CD4-positive, alpha-beta T cell treated with Interleukin-15 for 4 hours (primary cell): ENCODE results near the gene SKIDA1.
A peak's percentile ranks its signal among the peaks of the same experiment; 100 is the strongest.

Experiments
- DNase-seq: peaks from one replicate; pipeline ENCODE4 v3.0.0-alpha.2; 2020; ENCODE audit warnings: low spot score

The SKIDA1 gene

GRCh38 chr10:21517134-21518031 is 8.1 kb downstream of the SKIDA1 start:
- no peak for DNase-seq

- DNase-seq = peak; percentile 38
Measured at GRCh38 chr10:21516242-21517131, 9.0 kb downstream of the SKIDA1 start.

- DNase-seq = no peak
Measured at GRCh38 chr10:21515361-21516241, 9.9 kb downstream of the SKIDA1 start.

GRCh38 chr10:21514818-21515351 is 10.6 kb downstream of the SKIDA1 start:
- no peak for DNase-seq

- no peak for DNase-seq
Measured at GRCh38 chr10:21514129-21514817, 11.2 kb downstream of the SKIDA1 start.

GRCh38 chr10:21513405-21513788 is 12.1 kb downstream of the SKIDA1 start:
- DNase-seq = no peak

GRCh38 chr10:21512573-21513404 is 12.7 kb downstream of the SKIDA1 start:
- DNase-seq = no peak

- no peak for DNase-seq
Measured at GRCh38 chr10:21511946-21512572, 13.4 kb downstream of the SKIDA1 start.

- no peak for DNase-seq
Measured at GRCh38 chr10:21511095-21511570, 14.3 kb downstream of the SKIDA1 start.

- DNase-seq = no peak
Measured at GRCh38 chr10:21510241-21511094, 15.0 kb downstream of the SKIDA1 start.

GRCh38 chr10:21509341-21510240 is 15.9 kb downstream of the SKIDA1 start:
- no peak for DNase-seq

GRCh38 chr10:21508706-21509331 is 16.7 kb downstream of the SKIDA1 start:
- no peak for DNase-seq

GRCh38 chr10:21507150-21507549 is 18.3 kb downstream of the SKIDA1 start:
- no peak for DNase-seq

- DNase-seq = no peak
Measured at GRCh38 chr10:21506351-21506750, 19.1 kb downstream of the SKIDA1 start.

GRCh38 chr10:21505711-21506278 is 19.7 kb downstream of the SKIDA1 start:
- DNase-seq = no peak

- DNase-seq = no peak
Measured at GRCh38 chr10:21503542-21503941, 21.9 kb downstream of the SKIDA1 start.

GRCh38 chr10:21502348-21502740 is 23.1 kb downstream of the SKIDA1 start:
- no peak for DNase-seq
